ENCODE data around the gene RAB11FIP2. TPM values are rescaled to one million over a fixed set of nuclear protein-coding genes. Genes with fewer than 3 reads are reported as not detected.

Gene RAB11FIP2
- total RNA-seq, 2 experiments from 2014 or later = 9.7 to 12.5 TPM

DNA sequence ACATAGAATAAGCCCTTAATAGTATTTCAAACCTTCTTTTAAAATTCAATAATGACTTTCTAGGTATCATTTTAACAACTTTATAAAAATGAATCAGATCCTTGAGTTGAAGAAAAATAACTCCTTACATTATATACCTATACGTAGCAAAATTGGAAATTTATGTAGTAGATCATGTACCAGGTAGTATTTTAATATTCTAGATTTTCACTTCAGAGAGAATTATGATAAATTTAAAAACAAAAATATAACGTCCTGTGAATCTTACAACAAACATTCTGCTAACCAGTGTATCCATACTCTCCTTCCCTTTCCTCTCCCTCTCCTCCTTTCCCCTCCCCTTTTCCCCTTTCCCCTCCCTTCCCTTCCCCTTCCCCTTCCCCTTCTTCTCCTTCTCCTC is 6.1 kb upstream of the RAB11FIP2 start:
- peaks cover 7% of the 10 kb centered on the region for H3K27me3 Mint-ChIP-seq
- no peaks in the 10 kb centered on the region for H3K36me3 Mint-ChIP-seq (ENCODE audit: low read depth)
- no peak for ATAC-seq
- H3K4me1 Mint-ChIP-seq = no peaks in the 10 kb centered on the region
- no peak overlapping the region for H3K4me3 Mint-ChIP-seq
- no peak overlapping the region for H3K27ac Mint-ChIP-seq
- H3K9me3 Mint-ChIP-seq (ENCODE audit: low read depth) = no peaks in the 10 kb centered on the region
- intact Hi-C loops (cut with DNase I, micrococcal nuclease) = no loop called here
- DNase-seq = no peak
- POLR2A ChIA-PET = no interaction called here
- CTCF ChIA-PET = no interaction called here

GRCh38 chr10:118047880-118048279 is 1.1 kb upstream of the RAB11FIP2 start:
- DNase-seq (no peak), ATAC-seq (no peak)
- H3K27me3 Mint-ChIP-seq = no peaks in the 10 kb centered on the region
- no peaks in the 10 kb centered on the region for H3K9me3 Mint-ChIP-seq (ENCODE audit: low read depth)
- ChIA-PET CTCF (no interaction called here), POLR2A (no interaction called here)
- intact Hi-C loops (cut with DNase I, micrococcal nuclease) = loop anchor here (2.0 to 5.0 kb wide), 6 partner anchors 45 to 1034 kb away; partner anchors contain the start of genes CACUL1 (in 1 of the 2), EIF3A (in 1 of the 2) and FAM204A (in 1 of the 2)
- H3K4me3 Mint-ChIP-seq = peak overlapping the region; percentile 84
- peaks cover 22% of the 10 kb centered on the region for H3K4me1 Mint-ChIP-seq
- no peaks in the 10 kb centered on the region for H3K36me3 Mint-ChIP-seq (ENCODE audit: low read depth)
- H3K27ac Mint-ChIP-seq = no peak overlapping the region

DNA sequence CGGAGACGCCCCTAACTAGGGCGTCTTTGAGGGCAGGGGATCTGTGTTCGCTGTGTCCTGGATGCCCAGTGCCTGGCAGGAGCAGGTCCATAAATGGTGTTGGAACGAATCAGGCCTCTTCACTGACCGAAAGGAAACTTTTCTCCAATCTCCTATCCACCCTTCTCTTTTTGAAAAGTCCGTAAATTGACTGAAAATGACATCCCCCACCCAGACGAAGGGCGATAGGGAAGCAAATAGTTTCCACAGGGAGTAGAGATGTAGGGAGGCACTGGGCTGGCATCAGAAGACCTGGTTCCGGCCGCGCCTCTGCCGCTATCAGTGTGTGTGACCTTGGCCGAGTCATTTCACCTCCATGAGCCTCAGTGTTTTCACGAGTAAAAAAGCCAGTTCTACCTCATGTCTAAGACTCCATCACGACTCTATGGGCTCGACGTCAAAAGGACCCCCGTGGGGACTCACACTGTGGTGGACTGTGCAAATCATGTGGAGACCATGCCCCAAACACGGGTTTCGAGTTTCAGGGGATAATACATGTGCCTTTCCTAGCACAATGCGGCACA is 497 bp upstream of the RAB11FIP2 start:
- POLR2A ChIA-PET = no interaction called here
- H3K27ac Mint-ChIP-seq = peak overlapping the region; percentile 53
- ATAC-seq (no peak), DNase-seq (peak; percentile 4)
- H3K9me3 Mint-ChIP-seq (ENCODE audit: low read depth) = no peaks in the 10 kb centered on the region
- peak overlapping the region; percentile 84 for H3K4me3 Mint-ChIP-seq
- CTCF ChIA-PET = no interaction called here
- H3K27me3 Mint-ChIP-seq = no peaks in the 10 kb centered on the region
- H3K36me3 Mint-ChIP-seq (ENCODE audit: low read depth) = no peaks in the 10 kb centered on the region
- intact Hi-C loops (cut with DNase I, micrococcal nuclease) = loop anchor here (2.0 to 5.0 kb wide), 6 partner anchors 44 to 1035 kb away; partner anchors contain the start of genes CACUL1 (in 1 of the 2), EIF3A (in 1 of the 2) and FAM204A (in 1 of the 2)
- H3K4me1 Mint-ChIP-seq = peaks cover 27% of the 10 kb centered on the region

DNA sequence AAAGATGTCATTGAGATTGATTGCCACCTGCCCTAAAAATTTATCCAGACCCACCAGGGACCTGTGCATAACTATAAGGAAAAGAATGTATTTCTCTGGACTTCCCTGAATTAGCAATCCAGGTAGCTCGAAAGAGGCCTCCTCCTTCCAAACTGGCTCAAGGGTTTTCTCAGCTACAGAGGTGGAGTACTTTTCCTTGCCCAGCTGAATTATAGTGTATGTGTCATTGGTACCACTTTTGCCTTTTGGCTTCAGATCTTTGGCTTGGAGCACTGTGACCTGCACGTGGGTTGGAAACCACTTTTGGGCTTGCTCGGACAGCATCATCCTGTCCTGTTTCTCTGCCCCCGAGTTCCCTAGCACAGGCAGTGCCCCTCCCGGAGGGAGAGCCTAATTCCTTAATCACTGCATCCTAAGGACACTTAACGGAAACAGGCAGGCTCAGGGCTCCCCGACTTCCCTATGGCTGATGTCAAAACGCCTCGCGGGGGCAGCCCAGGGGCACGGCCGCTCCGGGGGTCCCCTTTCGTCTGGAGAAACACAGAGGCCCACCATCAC is 825 bp downstream of the RAB11FIP2 start:
- H3K4me1 Mint-ChIP-seq = peaks cover 28% of the 10 kb centered on the region
- ChIA-PET CTCF (no interaction called here), POLR2A (no interaction called here)
- DNase-seq (peak; percentile 44), ATAC-seq (peak; percentile 21)
- H3K27ac Mint-ChIP-seq = peak overlapping the region; percentile 88
- H3K27me3 Mint-ChIP-seq = no peaks in the 10 kb centered on the region
- H3K36me3 Mint-ChIP-seq (ENCODE audit: low read depth) = no peaks in the 10 kb centered on the region
- no peaks in the 10 kb centered on the region for H3K9me3 Mint-ChIP-seq (ENCODE audit: low read depth)
- intact Hi-C loops (cut with DNase I, micrococcal nuclease) = loop anchor here (1.0 to 5.0 kb wide), 8 partner anchors 43 to 1036 kb away; partner anchors contain the start of genes FAM204A (in 2 of the 2), CACUL1 (in 1 of the 2), EIF3A (in 1 of the 2) and PDZD8 (in 1 of the 2)
- H3K4me3 Mint-ChIP-seq = peak overlapping the region; percentile 84

GRCh38 chr10:118045158-118045836 is 1.4 kb downstream of the RAB11FIP2 start:
- Mint-ChIP-seq H3K36me3 (ENCODE audit: low read depth) (no peaks in the 10 kb centered on the region), H3K4me1 (peaks cover 29% of the 10 kb centered on the region), H3K9me3 (ENCODE audit: low read depth) (no peaks in the 10 kb centered on the region), H3K27ac (peak overlapping the region; percentile 88), H3K27me3 (no peaks in the 10 kb centered on the region), H3K4me3 (peak overlapping the region; percentile 84)
- ChIA-PET CTCF (interaction anchor here (0.5 kb wide), 1 partner anchor 38 kb away, joined by 3 read pairs; no protein-coding TSS in a partner anchor), POLR2A (interaction anchor here (0.6 kb wide), 1 partner anchor 385 kb away, joined by 3 read pairs; no protein-coding TSS in a partner anchor)
- DNase-seq (no peak), ATAC-seq (no peak)
- intact Hi-C loops (cut with DNase I, micrococcal nuclease) = loop anchor here (5.0 kb wide), 2 partner anchors 297 to 1037 kb away; partner anchors contain the start of genes EIF3A (in 1 of the 2) and FAM204A (in 1 of the 2)

DNA sequence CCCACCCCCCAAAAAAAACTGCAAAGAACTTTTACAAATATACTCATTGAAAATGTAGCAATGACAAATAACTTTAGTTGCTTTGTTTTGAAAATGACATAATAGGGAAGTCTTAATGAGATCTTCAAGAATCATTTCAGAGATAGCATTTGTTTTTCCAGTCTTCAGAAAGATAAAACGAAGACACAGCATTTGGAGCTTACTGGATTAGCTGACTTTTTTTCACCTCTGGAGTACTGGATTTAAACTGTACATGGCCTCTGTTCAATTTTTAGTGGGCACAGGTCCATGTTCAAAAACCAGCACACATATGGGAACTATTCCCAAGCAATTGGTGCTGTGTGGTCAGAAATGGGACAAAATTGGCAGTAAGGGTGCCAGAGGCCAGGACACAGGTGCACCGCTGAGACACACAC is 3.9 kb downstream of the RAB11FIP2 start:
- intact Hi-C loops (cut with DNase I, micrococcal nuclease) = no loop called here
- CTCF ChIA-PET = interaction anchor here (0.5 to 0.7 kb wide), 2 partner anchors 53 to 628 kb away, joined by 3 read pairs; no protein-coding TSS in a partner anchor

GRCh38 chr10:118042336-118042735 is 4.4 kb downstream of the RAB11FIP2 start:
- DNase-seq (no peak), ATAC-seq (no peak)
- H3K9me3 Mint-ChIP-seq (ENCODE audit: low read depth) = no peaks in the 10 kb centered on the region
- peaks cover 8% of the 10 kb centered on the region for H3K36me3 Mint-ChIP-seq (ENCODE audit: low read depth)
- ChIA-PET CTCF (interaction anchor here (0.5 kb wide), 1 partner anchor 628 kb away, joined by 3 read pairs; no protein-coding TSS in a partner anchor), POLR2A (no interaction called here)
- H3K4me3 Mint-ChIP-seq = no peak overlapping the region
- H3K27ac Mint-ChIP-seq = no peak overlapping the region
- intact Hi-C loops (cut with DNase I, micrococcal nuclease) = no loop called here
- peaks cover 37% of the 10 kb centered on the region for H3K4me1 Mint-ChIP-seq
- no peaks in the 10 kb centered on the region for H3K27me3 Mint-ChIP-seq

More for the DNA sequence above, 3.9 kb downstream of the RAB11FIP2 start:
- H3K36me3 Mint-ChIP-seq (ENCODE audit: low read depth) = peaks cover 8% of the 10 kb centered on the region
- POLR2A ChIA-PET = no interaction called here
- no peak overlapping the region for H3K27ac Mint-ChIP-seq
- H3K4me3 Mint-ChIP-seq = no peak overlapping the region
- no peak for DNase-seq
- H3K4me1 Mint-ChIP-seq = peaks cover 37% of the 10 kb centered on the region
- no peaks in the 10 kb centered on the region for H3K27me3 Mint-ChIP-seq
- no peaks in the 10 kb centered on the region for H3K9me3 Mint-ChIP-seq (ENCODE audit: low read depth)
- no peak for ATAC-seq

- H3K9me3 Mint-ChIP-seq (ENCODE audit: low read depth) = no peaks in the 10 kb centered on the region
- H3K4me1 Mint-ChIP-seq = peaks cover 40% of the 10 kb centered on the region
- POLR2A ChIA-PET = interaction anchor here (0.7 kb wide), 1 partner anchor 774 kb away, joined by 3 read pairs; no protein-coding TSS in a partner anchor
- CTCF ChIA-PET = no interaction called here
- no peaks in the 10 kb centered on the region for H3K27me3 Mint-ChIP-seq
- intact Hi-C loops (cut with DNase I, micrococcal nuclease) = no loop called here
- H3K27ac Mint-ChIP-seq = no peak overlapping the region
- no peak for ATAC-seq
- DNase-seq = no peak
- peaks cover 8% of the 10 kb centered on the region for H3K36me3 Mint-ChIP-seq (ENCODE audit: low read depth)
- no peak overlapping the region for H3K4me3 Mint-ChIP-seq
These were observed 5.4 kb downstream of the RAB11FIP2 start for GRCh38 chr10:118041316-118041715.

DNA sequence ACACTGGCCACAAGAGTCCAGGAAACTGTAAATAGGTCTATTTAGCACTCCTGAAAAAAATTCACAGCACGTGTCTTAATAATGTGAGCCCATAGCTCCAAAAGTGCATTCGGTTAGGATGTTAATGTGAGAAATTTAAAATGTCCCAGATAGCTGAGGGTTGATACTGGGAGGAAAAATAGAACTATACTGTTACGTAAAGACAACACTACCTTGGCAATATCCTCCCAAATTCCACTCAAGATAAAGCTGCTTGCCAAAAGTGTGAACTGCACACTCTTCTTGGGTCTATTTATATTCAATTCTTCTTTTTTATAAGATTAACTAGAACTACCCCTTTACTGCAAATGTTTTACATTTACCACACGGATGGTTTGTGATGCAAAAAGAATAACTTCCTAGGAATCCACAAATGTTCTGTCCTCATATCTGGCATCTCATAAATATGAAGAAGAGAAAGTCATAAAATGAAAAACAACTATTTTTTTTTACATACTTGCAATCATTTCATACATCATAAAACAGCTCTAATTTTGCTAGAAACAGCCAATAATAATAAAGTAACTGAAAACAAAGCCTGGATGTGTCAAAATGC is 10.4 kb downstream of the RAB11FIP2 start:
- no peak for ATAC-seq
- no peaks in the 10 kb centered on the region for H3K9me3 Mint-ChIP-seq (ENCODE audit: low read depth)
- no peak for DNase-seq
- ChIA-PET CTCF (interaction anchor here (1.0 kb wide), 1 partner anchor 30 kb away, joined by 5 read pairs; no protein-coding TSS in a partner anchor), POLR2A (no interaction called here)
- no peak overlapping the region for H3K27ac Mint-ChIP-seq
- H3K4me3 Mint-ChIP-seq = no peak overlapping the region
- H3K36me3 Mint-ChIP-seq (ENCODE audit: low read depth) = peaks cover 19% of the 10 kb centered on the region
- intact Hi-C loops (cut with DNase I, micrococcal nuclease) = no loop called here
- H3K27me3 Mint-ChIP-seq = no peaks in the 10 kb centered on the region
- H3K4me1 Mint-ChIP-seq = peaks cover 26% of the 10 kb centered on the region

- Mint-ChIP-seq H3K36me3 (ENCODE audit: low read depth) (peaks cover 19% of the 10 kb centered on the region), H3K4me1 (peaks cover 28% of the 10 kb centered on the region), H3K27me3 (no peaks in the 10 kb centered on the region), H3K4me3 (no peak overlapping the region), H3K27ac (no peak overlapping the region), H3K9me3 (ENCODE audit: low read depth) (no peaks in the 10 kb centered on the region)
- intact Hi-C loops (cut with DNase I, micrococcal nuclease) = no loop called here
- ChIA-PET POLR2A (no interaction called here), CTCF (interaction anchor here (1.0 kb wide), 1 partner anchor 29 kb away, joined by 5 read pairs; no protein-coding TSS in a partner anchor)
- ATAC-seq (peak; percentile 51), DNase-seq (no peak)
These were observed 11.3 kb downstream of the RAB11FIP2 start for GRCh38 chr10:118035354-118036005.

GRCh38 chr10:118034791-118035261 is 11.9 kb downstream of the RAB11FIP2 start:
- ATAC-seq (no peak), DNase-seq (no peak)
- Mint-ChIP-seq H3K27ac (no peak overlapping the region), H3K9me3 (ENCODE audit: low read depth) (no peaks in the 10 kb centered on the region), H3K4me1 (peaks cover 24% of the 10 kb centered on the region), H3K27me3 (no peaks in the 10 kb centered on the region), H3K36me3 (ENCODE audit: low read depth) (peaks cover 19% of the 10 kb centered on the region), H3K4me3 (no peak overlapping the region)
- CTCF ChIA-PET = no interaction called here
- intact Hi-C loops (cut with DNase I, micrococcal nuclease) = no loop called here
- POLR2A ChIA-PET = no interaction called here

All from activated CD4-positive, alpha-beta T cell treated with anti-CD3 and anti-CD28 coated beads for 36 hours (primary cell).